ENCODE measurements around the gene OR13J1. TPM values are rescaled to one million over a fixed set of nuclear protein-coding genes. Genes with fewer than 3 reads are reported as not detected.

Gene OR13J1
- total RNA-seq, 1 donor, result not detected

DNA sequence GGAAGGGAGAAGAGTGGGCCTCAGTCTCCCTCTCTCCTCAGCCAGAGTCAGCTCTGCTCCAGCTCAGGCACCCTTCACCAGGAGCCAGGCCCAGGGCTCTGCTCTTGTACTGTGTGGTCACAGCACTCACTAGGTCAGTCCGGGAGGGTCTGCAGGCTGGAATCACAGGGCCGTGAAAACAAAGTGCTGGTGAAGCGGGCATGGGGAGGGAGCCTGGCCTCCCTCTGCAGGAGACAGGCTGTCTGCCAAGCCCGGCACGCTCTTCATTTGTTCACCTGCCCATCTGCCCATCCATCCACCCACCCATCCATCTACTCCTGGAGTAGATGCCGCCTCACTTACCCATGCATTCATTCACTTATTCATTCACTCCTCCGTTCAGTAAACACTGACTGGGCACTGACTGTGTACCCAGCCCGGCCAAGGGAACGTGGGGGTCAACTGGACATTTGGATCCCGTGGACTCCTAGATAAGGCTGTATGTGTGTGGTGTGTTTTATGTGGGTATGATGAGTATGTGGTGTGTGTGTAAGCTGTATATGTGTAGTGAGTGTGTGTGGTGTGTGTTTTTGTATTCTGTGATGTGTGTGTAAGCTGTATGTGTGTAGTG is 42.7 kb upstream of the OR13J1 start:
- TF ChIP-seq, protein P1, sequence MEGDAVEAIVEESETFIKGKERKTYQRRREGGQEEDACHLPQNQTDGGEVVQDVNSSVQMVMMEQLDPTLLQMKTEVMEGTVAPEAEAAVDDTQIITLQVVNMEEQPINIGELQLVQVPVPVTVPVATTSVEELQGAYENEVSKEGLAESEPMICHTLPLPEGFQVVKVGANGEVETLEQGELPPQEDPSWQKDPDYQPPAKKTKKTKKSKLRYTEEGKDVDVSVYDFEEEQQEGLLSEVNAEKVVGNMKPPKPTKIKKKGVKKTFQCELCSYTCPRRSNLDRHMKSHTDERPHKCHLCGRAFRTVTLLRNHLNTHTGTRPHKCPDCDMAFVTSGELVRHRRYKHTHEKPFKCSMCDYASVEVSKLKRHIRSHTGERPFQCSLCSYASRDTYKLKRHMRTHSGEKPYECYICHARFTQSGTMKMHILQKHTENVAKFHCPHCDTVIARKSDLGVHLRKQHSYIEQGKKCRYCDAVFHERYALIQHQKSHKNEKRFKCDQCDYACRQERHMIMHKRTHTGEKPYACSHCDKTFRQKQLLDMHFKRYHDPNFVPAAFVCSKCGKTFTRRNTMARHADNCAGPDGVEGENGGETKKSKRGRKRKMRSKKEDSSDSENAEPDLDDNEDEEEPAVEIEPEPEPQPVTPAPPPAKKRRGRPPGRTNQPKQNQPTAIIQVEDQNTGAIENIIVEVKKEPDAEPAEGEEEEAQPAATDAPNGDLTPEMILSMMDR (IDR thresholded peaks at IDR 0.05; ENCODE audit: insufficient read depth, low read length), result no peak
- DNase-seq (ENCODE audit: low read depth), result no peak
- no peak overlapping the region for H3K4me3 ChIP-seq (ENCODE audit: low read depth, low read length)

DNA sequence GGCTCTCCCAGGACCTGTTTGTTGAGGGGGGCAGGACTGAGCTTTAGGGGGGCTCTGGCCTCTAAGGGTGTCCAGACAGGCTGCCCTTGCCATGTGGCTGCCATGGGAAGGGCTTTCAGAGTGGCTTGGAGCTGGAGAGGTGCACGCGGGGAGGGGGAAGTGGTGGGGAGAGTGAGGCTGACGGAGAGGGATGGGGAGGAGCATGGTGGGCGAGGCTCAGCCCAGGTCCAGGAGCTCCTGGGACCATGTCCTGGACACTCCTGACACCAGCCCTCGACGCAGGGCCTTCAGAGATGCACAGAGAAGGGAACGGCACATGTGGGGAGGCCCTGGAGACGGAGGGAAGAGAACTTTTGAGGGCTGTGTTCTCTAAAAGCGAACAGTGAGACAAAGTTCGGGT is 41.5 kb upstream of the OR13J1 start:
- TF ChIP-seq, protein P1 (IDR thresholded peaks at IDR 0.05; ENCODE audit: insufficient read depth, low read length), result no peak
- H3K4me3 ChIP-seq (ENCODE audit: low read depth, low read length), result no peak overlapping the region
- no peak for DNase-seq (ENCODE audit: low read depth)

DNA sequence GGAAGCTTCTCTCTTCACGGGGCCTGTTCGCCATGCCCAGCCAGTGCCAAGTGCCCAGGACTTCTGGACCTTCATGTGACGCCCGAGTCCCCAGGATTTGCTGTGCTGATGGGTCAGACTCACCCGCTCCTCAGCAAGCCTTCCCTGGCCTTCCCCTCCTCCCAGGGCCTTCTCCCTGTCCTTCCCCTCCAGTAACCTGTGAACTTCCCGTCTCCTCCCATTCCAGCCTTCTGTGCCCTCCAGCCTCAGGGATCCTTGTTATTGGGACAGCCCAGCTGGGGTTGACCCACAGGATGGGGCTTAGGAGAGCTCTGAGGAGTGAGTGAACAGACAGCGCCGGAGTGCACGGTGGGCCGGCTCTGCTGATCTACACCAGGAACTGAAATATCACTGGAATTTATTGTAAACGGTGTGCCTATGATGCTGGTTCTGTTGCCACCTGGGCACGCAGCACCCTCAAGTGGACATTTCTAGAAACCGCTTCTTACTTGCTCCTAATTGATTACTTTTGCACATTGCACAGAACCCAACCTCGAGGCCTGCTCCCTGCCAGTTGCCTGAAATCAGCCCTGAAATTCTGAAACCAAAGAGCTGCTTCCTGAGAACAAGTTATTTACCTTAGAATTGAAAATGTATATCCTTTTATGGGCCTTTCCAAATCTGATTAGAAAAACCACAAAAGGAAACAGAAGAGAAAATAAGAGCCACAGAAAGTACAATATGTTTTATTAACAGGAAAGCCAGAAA is 40.6 kb upstream of the OR13J1 start:
- TF ChIP-seq, protein P1 (IDR thresholded peaks at IDR 0.05; ENCODE audit: insufficient read depth, low read length), result peak; percentile 58
- no peak overlapping the region for H3K4me3 ChIP-seq (ENCODE audit: low read depth, low read length)
- peak; percentile 69 for DNase-seq (ENCODE audit: low read depth)

DNA sequence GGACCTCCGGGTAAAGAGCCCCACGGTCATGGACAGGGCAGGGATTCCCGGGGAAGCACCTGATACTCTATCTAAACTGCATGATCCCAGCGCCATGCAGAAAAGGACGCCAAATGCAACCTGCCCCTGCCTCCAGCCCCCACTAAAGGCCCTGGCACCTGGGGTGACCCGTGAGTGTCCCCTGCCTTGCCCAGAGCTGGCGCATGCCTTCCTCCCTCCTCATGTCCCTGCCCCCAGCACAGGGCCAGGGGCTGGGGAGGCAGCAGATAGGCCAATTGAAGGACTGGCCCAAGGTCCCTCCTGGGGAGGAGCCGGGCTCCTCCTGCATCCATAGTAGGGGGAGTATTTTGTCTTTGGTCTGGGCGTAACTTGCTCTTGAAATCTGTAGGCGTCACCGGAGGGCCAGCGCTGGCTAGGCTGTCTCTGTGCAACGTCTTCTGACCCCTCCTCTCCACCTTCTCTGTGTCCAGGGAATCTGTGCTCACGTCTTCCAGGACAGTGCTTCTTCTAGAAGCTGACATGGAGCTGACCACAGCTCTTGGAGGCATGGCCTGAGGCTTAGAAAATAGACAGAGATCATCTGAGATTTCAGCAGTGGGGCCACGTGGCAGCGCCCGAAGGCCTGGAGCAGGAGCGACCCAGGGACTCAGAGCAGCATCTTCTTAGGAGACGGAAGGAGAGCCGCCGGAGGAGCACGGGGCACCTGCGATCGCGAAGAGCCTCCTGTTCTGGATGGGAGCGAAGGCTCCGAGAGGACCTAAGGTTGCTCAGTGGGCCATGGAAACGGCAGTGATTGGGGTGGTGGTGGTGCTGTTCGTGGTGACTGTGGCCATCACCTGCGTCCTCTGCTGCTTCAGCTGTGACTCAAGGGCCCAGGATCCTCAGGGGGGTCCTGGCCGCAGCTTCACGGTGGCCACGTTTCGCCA is 39.7 kb upstream of the OR13J1 start:
- no peak for DNase-seq (ENCODE audit: low read depth)
- TF ChIP-seq, protein P1 (IDR thresholded peaks at IDR 0.05; ENCODE audit: insufficient read depth, low read length), result no peak
- H3K4me3 ChIP-seq (ENCODE audit: low read depth, low read length), result no peak overlapping the region

DNA sequence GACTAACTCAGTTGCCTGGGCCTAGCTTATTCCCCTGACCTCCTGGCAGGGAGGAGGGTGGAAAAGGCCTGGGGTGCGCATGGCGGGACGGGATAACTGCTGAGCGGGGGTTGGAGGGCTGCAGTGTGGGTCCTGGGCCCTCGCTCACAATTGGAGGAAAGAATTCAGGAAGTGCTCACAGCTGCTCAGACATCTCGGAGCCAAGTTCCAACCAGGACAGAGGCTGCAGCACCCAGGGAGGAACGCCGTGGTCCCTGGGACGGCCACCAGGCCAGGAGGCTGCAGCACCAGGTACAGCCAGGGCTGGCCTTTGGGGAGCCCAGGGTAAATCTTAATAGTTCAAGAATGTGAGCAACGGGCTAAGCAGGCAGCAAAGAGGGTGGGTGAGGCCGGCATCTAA is 39.1 kb upstream of the OR13J1 start, which contains the start of gene SPAAR:
Gene SPAAR (plus strand): TSS at position 217 of the 400 bp plus-strand sequence. CDS start 974 bp downstream, outside the sequence.
- H3K4me3 ChIP-seq (ENCODE audit: low read depth, low read length), result no peak within 1 kb of the TSS
- TF ChIP-seq, protein P1 (IDR thresholded peaks at IDR 0.05; ENCODE audit: insufficient read depth, low read length), result no peak
- DNase-seq (ENCODE audit: low read depth), result no peak

DNA sequence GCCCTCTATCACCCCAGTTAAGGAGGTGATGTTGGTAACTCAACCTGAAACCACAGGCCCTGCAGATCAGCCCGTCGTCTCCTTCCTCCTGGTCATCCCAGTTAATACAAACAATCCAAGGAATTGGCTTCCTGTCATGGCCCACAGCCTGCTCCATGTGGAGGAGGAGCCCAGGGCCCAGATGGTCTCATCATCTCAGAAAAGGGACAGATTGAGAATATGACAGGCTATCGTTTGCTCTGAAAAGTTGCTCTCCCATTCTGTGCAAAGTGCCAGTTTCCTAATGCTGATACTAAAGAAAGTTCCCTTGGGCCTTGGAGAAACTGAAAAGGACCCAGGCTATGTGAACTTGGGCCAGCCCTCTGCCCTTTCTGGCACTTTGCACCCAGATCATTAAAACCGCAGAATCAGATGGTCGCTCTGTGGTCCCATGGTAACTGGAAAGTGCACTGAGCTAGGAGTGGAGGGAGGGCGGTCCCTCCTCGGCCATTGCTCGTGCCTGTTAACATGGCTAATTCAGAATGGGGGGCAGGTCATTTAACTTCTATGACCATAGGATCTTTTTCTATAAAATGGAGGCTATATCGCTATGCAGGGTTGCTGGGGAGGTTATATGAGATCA is 38.4 kb upstream of the OR13J1 start:
- no peak for DNase-seq (ENCODE audit: low read depth)
- no peak overlapping the region for H3K4me3 ChIP-seq (ENCODE audit: low read depth, low read length)
- TF ChIP-seq, protein P1 (IDR thresholded peaks at IDR 0.05; ENCODE audit: insufficient read depth, low read length), result no peak
